ENCODE measurements around the gene NTN5. TPM values are rescaled to one million over a fixed set of nuclear protein-coding genes. Genes with fewer than 3 reads are reported as not detected.

NTN5 gene
- total and polyA plus RNA-seq, 12 donors, result 0.11 to 2.4 (median 0.42) TPM; not detected in 3

DNA sequence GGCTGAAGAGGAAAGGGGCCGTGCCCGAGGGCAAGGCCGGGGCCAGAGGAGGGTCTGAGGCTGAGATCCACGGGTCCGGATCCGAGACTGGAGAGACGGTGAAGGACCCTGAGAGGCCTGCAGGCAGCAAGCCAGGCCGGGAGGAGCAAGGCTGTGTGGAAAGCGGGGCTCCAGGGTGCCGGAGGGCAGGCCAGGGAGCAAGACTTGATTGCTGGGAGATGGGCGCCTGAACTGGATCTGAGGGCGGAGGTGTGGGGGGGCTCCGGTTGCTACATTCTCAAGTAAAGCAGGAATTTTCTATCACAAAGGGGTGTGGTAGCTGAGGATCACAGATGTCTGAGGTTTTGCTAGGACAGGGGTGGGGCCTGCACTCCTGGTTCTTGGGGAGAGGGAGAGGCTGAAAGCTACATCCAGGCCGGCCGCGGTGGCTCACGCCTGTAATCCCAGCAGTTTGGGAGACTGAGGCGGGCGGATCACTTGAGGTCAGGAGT is 42.9 kb upstream of the NTN5 start:
- 56 to 64% (median 61%) methylated on average over 18 to 19 of the region's 19 CpGs for WGBS, 4 donors
- H3K36me3 ChIP-seq (replicated peaks in 1 of 2), result no peaks in the 10 kb centered on the region
- no peaks in the 10 kb centered on the region for H3K27me3 ChIP-seq
- peaks cover 41 to 61% of the 10 kb centered on the region in 2 donors for H3K4me1 ChIP-seq (replicated peaks in 1 of 2)
- intact Hi-C loops (cut with DNase I), result no loop called here
- no peak overlapping the region for H3K4me3 ChIP-seq
- TF ChIP-seq POLR2A (IDR thresholded peaks at IDR 0.05), result no peak
- TF ChIP-seq, protein P1, sequence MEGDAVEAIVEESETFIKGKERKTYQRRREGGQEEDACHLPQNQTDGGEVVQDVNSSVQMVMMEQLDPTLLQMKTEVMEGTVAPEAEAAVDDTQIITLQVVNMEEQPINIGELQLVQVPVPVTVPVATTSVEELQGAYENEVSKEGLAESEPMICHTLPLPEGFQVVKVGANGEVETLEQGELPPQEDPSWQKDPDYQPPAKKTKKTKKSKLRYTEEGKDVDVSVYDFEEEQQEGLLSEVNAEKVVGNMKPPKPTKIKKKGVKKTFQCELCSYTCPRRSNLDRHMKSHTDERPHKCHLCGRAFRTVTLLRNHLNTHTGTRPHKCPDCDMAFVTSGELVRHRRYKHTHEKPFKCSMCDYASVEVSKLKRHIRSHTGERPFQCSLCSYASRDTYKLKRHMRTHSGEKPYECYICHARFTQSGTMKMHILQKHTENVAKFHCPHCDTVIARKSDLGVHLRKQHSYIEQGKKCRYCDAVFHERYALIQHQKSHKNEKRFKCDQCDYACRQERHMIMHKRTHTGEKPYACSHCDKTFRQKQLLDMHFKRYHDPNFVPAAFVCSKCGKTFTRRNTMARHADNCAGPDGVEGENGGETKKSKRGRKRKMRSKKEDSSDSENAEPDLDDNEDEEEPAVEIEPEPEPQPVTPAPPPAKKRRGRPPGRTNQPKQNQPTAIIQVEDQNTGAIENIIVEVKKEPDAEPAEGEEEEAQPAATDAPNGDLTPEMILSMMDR (IDR thresholded peaks at IDR 0.05), result no peak
- peak in 1 of 7 donors; percentile 48 for DNase-seq
- peak overlapping the region in 3 of 5 donors; percentile 40 to 68 (median 45) for H3K27ac ChIP-seq
- no peaks in the 10 kb centered on the region for H3K9me3 ChIP-seq (replicated peaks in 1 of 3)

DNA sequence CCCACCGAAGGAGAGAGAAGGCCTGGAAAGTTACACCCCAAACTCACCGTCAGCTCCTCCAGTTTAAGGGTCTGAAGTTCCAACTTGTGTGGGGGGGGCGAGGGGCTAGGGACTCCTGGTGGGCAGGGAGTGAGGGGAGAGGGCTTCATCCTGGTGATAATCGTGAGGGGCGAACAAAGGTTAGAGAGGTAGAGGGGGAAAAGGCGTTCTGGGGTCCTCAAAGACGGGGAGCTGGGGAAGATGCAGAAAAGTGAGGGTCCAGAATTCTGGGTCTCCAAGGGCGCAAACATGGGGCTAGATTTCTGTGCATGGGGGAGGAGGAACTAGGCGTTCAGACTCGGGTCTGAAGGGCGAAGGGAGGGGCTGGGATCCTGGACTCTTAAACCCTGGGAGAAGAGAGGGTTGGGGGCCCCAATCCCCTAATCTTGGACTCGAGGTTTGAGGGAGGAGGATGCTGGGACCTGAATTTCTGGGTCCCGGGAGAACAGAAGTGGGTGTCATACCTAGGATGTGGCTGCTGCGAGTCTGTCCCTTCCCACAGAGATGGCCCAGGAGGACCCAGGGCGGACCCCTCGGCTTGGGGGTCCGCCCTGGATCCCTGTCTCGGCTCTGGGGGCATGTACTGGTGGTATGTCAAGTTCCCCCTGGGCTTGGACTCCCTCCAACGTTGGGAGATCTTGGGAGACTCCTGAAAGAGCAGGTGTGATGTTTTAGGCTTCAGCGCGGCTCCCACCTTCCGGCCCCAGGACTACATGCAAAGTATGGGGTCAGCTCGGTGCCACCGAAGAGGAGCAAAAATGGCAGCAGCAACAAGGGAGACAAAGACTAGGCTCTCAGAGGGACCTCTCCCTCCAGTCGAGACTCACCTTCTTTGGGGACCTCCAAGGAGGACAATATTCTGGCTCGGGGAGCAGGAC is 42.2 kb upstream of the NTN5 start:
- intact Hi-C loops (cut with DNase I), result no loop called here
- H3K9me3 ChIP-seq (replicated peaks in 1 of 3), result no peaks in the 10 kb centered on the region

DNA sequence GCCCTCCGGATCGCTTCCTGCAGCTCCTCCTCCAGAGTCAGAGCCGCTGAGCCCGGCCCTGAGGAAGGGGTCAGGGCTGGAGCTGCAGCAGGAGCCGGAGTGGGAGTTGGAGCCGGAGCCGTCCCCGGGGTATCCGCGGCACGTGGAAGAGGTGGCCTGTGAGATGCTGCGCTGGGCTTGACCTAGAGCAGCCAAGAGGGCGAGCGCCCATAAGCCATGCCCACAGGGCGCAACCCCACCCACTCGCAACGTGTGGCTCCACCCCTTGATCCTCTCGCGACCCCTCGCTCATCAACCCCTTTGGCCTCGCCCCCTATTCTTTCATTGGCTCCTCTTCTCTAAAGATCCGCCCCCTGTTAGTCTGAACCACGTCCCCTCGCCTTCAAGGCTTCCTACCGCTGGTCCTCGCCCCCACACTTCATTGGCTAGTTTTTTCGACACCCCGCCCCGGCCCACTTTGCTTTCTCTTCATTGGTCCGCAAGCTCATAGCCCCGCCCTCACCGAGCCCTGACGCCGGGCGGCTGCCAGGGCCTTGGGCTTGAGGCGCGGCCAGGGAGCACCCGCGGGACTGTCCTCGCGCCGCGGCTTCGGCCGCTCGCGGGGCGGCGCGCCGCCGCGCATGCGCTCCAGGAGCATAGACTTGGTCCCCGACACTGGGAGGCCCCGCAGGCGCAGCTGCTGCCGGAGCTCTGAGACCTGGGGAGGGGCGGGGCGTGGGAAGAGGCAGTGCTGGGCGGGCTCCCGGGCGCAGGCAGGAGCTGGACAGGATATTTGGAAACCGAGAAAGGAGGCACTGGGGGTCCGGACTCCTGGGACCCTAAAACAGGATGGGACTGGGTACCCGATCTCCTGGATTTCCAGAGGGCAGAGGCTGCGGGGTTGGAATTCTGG is 41.3 kb upstream of the NTN5 start:
- peak in 1 of 2 donors; percentile 71 for TF ChIP-seq POLR2A (IDR thresholded peaks at IDR 0.05)
- TF ChIP-seq, protein P1 (IDR thresholded peaks at IDR 0.05), result no peak
- intact Hi-C loops (cut with DNase I), result no loop called here
- peak overlapping the region in 2 of 4 donors; percentile 34 to 58 for H3K4me3 ChIP-seq
- no peaks in the 10 kb centered on the region for H3K9me3 ChIP-seq (replicated peaks in 1 of 3)
- peak; percentile 99 to 100 (median 100) for DNase-seq
- H3K27me3 ChIP-seq, result no peaks in the 10 kb centered on the region
- H3K27ac ChIP-seq, result peak overlapping the region in 4 of 5 donors; percentile 57 to 81 (median 70)
- H3K4me1 ChIP-seq (replicated peaks in 1 of 2), result peaks cover 32 to 49% of the 10 kb centered on the region in 2 donors
- H3K36me3 ChIP-seq (replicated peaks in 1 of 2), result no peaks in the 10 kb centered on the region
- WGBS, 4 donors, result 0 to 1% (median 1%) methylated on average over 48 to 67 of the region's 67 CpGs

More for the DNA sequence above, 42.2 kb upstream of the NTN5 start:
- peaks cover 38 to 56% of the 10 kb centered on the region in 2 donors for H3K4me1 ChIP-seq (replicated peaks in 1 of 2)
- no peaks in the 10 kb centered on the region for H3K27me3 ChIP-seq
- peak overlapping the region in 2 of 4 donors; percentile 16 to 47 for H3K4me3 ChIP-seq
- TF ChIP-seq POLR2A (IDR thresholded peaks at IDR 0.05), result no peak
- TF ChIP-seq, protein P1 (IDR thresholded peaks at IDR 0.05), result no peak
- WGBS, 4 donors, result 58 to 60% (median 59%) methylated on average over 20 to 26 of the region's 26 CpGs
- H3K36me3 ChIP-seq (replicated peaks in 1 of 2), result no peaks in the 10 kb centered on the region
- peak overlapping the region in 4 of 5 donors; percentile 57 to 77 (median 70) for H3K27ac ChIP-seq
- DNase-seq, result peak in 3 of 7 donors; percentile 59 to 75 (median 67)
